ENCODE results near the gene NT5C. TPM values are rescaled to one million over a fixed set of nuclear protein-coding genes. Genes with fewer than 3 reads are reported as not detected.

NT5C gene
- total and polyA plus RNA-seq, 11 donors = 15.9 to 56.0 (median 24.7) TPM

- Histone ChIP-seq H3K27ac (peak overlapping the region in 7 of 12 donors; percentile 9 to 58 (median 46)), H3K36me3 (peaks cover 0 to 26% (median 17%) of the 10 kb centered on the region in 9 donors), H3K4me3 (no peak overlapping the region), H3K4me1 (peaks cover 0 to 29% (median 9%) of the 10 kb centered on the region in 12 donors), H3K9me3 (no peaks in the 10 kb centered on the region), H3K27me3 (no peaks in the 10 kb centered on the region)
- TF ChIP-seq, protein P1, sequence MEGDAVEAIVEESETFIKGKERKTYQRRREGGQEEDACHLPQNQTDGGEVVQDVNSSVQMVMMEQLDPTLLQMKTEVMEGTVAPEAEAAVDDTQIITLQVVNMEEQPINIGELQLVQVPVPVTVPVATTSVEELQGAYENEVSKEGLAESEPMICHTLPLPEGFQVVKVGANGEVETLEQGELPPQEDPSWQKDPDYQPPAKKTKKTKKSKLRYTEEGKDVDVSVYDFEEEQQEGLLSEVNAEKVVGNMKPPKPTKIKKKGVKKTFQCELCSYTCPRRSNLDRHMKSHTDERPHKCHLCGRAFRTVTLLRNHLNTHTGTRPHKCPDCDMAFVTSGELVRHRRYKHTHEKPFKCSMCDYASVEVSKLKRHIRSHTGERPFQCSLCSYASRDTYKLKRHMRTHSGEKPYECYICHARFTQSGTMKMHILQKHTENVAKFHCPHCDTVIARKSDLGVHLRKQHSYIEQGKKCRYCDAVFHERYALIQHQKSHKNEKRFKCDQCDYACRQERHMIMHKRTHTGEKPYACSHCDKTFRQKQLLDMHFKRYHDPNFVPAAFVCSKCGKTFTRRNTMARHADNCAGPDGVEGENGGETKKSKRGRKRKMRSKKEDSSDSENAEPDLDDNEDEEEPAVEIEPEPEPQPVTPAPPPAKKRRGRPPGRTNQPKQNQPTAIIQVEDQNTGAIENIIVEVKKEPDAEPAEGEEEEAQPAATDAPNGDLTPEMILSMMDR (IDR thresholded peaks at IDR 0.05) = no peak
- no peak for TF ChIP-seq POLR2A (IDR thresholded peaks at IDR 0.05)
- 84 to 93% (median 90%) methylated on average over 4 of the region's 4 CpGs for WGBS, 4 donors
- DNase-seq (no peak), ATAC-seq (peak in 1 of 4 donors; percentile 5)
- intact Hi-C loops (cut with DNase I) = loop anchor here in 1 of 10 donors (10.0 kb wide), 1 partner anchor 160 kb away; no protein-coding TSS in a partner anchor
These were observed 6.8 kb downstream of the NT5C start for GRCh38 chr17:75124819-75125162.

- ATAC-seq = peak in 3 of 4 donors; percentile 80 to 86 (median 81)
These were observed 7.3 kb downstream of the NT5C start for GRCh38 chr17:75124041-75124818.

DNA sequence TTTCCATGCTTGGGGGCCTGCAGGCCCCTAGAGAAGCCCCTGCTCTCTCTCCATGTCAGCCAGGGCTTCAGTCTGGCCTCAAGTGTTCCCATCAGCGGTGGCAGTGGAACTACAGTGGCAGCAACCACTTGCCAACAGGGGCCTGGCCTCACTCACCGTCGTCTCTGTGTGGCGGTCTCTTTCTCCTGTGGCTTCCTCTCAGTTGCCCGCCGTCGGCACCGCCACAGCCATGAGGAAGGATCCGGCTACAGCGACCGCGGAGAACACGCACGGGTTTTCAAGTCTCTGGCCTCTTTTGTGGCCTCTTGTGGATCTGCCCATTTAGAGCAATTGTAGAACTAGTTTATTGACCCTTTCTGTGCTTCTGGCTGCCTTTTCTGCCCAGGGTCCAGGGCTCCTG, 13.2 kb downstream of the NT5C start:
- Histone ChIP-seq H3K9me3 (no peaks in the 10 kb centered on the region), H3K4me3 (no peak overlapping the region), H3K27me3 (no peaks in the 10 kb centered on the region), H3K36me3 (peaks cover 0 to 21% (median 10%) of the 10 kb centered on the region in 9 donors), H3K4me1 (peaks cover 0 to 27% (median 15%) of the 10 kb centered on the region in 12 donors), H3K27ac (no peak overlapping the region)
- DNase-seq (no peak), ATAC-seq (no peak)
- intact Hi-C loops (cut with DNase I) = loop anchor here in 5 of 10 donors (5.0 to 10.0 kb wide), 5 partner anchors 54 to 296 kb away; partner anchors contain the start of gene NUP85 (in 1 of the 5)
- WGBS, 4 donors = 90 to 94% (median 92%) methylated on average over 12 to 14 of the region's 14 CpGs
- no peak for TF ChIP-seq POLR2A (IDR thresholded peaks at IDR 0.05)
- TF ChIP-seq, protein P1 (IDR thresholded peaks at IDR 0.05) = no peak

More at GRCh38 chr17:75124041-75124818, 7.3 kb downstream of the NT5C start:
- intact Hi-C loops (cut with DNase I) = loop anchor here in 1 of 10 donors (10.0 kb wide), 1 partner anchor 159 kb away; no protein-coding TSS in a partner anchor
- TF ChIP-seq, protein P1 (IDR thresholded peaks at IDR 0.05) = no peak
- TF ChIP-seq POLR2A (IDR thresholded peaks at IDR 0.05) = no peak
- Histone ChIP-seq H3K4me1 (peaks cover 0 to 29% (median 9%) of the 10 kb centered on the region in 12 donors), H3K36me3 (peaks cover 0 to 22% (median 12%) of the 10 kb centered on the region in 9 donors), H3K27ac (peak overlapping the region in 7 of 12 donors; percentile 23 to 62 (median 46)), H3K9me3 (no peaks in the 10 kb centered on the region), H3K4me3 (no peak overlapping the region), H3K27me3 (no peaks in the 10 kb centered on the region)
- peak in 4 of 5 donors; percentile 48 to 80 (median 68) for DNase-seq
- WGBS, 4 donors = 65 to 73% (median 67%) methylated on average over 18 to 19 of the region's 19 CpGs

DNA sequence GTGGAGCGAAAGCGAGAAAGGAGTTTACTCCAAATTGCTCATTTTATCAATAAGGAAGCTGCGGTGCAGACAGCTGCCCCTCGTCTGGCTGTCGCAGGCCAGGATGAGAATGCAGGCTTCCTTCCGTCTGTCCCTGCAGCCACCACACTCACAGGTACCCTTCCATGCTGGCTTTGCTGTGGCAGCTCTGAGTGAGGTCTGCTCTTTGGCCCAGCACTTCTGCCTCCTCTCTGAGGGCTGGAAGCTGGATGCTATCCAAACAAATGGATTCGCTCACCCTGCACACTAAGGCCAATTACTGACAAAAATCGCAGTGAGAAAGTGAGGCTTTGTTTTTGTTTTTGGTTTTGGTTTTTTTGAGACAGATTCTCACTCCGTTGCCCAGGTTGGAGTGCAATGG, 14.8 kb downstream of the NT5C start:
- peaks cover 0 to 20% (median 10%) of the 10 kb centered on the region in 9 donors for H3K36me3 ChIP-seq
- H3K4me1 ChIP-seq = peaks cover 0 to 34% (median 16%) of the 10 kb centered on the region in 12 donors
- no peak for DNase-seq
- no peaks in the 10 kb centered on the region for H3K27me3 ChIP-seq
- no peak for ATAC-seq
- H3K4me3 ChIP-seq = no peak overlapping the region
- 71 to 79% (median 77%) methylated on average over 6 to 9 of the region's 9 CpGs for WGBS, 4 donors
- H3K9me3 ChIP-seq = no peaks in the 10 kb centered on the region
- H3K27ac ChIP-seq = no peak overlapping the region
- intact Hi-C loops (cut with DNase I) = loop anchor here in 5 of 10 donors (5.0 to 10.0 kb wide), 5 partner anchors 56 to 298 kb away; partner anchors contain the start of gene NUP85 (in 1 of the 5)
- TF ChIP-seq, protein P1 (IDR thresholded peaks at IDR 0.05) = no peak
- no peak for TF ChIP-seq POLR2A (IDR thresholded peaks at IDR 0.05)
